ENCODE results near the gene PIK3C2G.

Gene PIK3C2G

GRCh38 chr12:18427520-18427919, 166.2 kb downstream of the PIK3C2G start:
- DNase-seq: no peak

GRCh38 chr12:18428416-18428815, 167.1 kb downstream of the PIK3C2G start:
- DNase-seq: no peak

- no peak for DNase-seq
These were observed 168.0 kb downstream of the PIK3C2G start for GRCh38 chr12:18429366-18429765.

DNA sequence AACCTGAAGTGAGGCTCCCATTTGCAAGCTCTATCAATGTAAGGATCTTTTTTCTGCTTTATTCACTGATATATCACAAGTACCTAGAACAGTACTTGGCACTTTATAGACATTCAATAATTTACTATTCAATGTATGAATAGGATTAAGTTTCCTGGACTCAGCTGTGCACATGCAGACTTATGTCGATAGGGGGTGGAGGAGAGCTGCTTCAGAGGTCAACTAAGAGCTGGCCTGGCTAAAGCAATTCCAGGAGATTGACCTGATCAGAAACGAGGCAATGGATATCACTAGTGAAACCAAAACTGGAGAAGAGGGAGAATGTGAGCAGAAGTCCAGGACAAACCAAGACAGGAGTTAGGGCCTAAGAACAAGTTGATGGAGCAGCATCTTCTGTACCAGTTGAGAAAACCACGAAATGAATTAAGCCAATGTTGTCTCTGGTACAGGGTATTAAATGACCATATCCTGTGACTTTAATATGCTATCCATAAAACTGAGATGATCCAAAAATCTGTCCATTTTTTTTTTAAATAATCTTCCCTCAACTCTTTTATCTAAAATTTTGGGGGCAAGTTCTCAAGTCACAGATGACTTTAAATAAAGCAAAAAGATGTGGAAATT, 169.2 kb downstream of the PIK3C2G start:
- DNase-seq: peak in 1 of 2 experiments; percentile 11

DNA sequence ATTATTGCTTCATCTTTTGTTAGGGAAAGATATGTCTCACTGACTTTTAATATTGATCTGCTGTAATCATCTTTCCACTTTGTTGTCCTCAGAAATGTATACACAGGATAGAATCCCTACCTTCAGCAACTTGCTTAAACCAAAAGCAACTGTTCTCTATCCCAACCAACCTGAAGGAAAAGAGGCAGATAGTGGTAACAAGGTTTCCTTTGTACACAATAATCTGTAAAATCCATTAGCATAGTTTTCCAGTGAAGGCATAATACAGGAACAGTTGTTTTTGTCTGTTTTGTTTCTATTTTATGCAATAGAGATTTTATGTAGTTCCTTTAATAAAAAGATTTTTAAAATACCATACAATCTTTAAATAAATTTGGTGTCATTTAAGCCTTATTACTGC, 170.5 kb downstream of the PIK3C2G start:
- DNase-seq: no peak

- DNase-seq: no peak
These were observed 170.9 kb downstream of the PIK3C2G start for GRCh38 chr12:18432206-18432605.

DNA sequence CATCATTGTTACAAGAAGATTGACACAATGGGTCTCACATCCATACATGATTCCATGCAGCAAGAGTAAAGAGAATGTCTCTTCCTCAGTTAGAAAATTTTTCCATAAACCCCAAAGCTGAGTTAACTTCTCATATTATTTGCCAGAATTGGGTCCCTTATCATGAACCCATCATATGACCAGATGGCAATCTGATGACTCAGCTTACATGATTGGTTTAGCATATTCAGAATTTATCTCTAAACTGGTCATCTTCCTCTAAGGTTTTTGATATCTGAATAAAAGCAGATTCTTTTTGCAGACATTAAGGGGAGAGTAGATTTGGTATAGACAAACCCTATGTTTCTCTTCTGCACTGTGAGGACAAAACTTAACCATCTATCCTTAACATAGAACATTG, 174.9 kb downstream of the PIK3C2G start:
- no peak for DNase-seq

DNA sequence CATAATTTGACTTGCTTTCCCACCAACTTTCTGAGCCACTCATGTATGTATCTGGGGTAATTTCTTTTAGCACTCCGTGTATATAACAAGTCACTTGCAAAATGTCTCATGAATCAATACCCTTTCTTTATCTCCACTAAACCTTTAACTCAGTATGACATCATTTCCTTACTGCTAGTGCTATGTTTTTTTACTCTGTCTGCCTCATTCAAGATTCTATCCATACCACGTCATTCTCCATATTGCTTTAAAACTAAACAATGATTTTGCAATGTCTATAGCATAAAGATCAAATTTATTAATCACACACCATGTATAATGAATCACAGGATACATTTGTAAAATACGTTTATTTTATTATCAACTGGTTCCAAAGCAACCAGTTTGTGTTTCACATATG, 178.2 kb downstream of the PIK3C2G start:
- DNase-seq: no peak

DNA sequence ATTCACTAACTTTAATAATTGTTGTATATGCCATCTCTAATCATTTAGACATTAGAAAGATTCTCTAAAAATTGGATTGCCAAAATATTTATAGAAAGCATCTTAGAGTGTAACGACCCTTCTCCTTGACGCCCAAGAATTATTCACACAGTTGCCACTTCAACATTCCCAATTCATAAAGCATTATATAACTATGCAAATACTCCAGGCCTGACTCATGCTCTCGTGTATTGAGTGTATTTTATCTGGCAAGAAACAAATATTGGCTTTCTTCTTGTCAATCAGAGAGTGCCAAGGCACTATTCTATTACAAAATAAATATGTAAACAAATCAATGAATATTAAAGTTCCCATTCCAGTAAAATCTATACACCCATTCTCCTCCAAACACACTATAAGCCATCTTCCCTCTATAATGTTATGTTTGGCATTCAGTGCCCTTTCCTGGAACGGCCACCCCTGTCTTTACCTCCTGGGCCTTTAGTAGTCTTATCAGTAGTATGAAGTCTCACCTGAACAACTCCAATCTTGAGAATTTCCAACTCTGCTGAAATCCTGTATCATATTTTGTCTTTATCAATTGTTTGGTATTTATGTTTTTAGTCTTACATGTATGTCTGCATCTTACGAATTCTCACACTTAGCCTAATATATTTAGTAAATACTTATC, 182.6 kb downstream of the PIK3C2G start:
- DNase-seq: peak in 1 of 2 experiments; percentile 1

- no peak for DNase-seq
These were observed 184.8 kb downstream of the PIK3C2G start for GRCh38 chr12:18446061-18446644.

DNA sequence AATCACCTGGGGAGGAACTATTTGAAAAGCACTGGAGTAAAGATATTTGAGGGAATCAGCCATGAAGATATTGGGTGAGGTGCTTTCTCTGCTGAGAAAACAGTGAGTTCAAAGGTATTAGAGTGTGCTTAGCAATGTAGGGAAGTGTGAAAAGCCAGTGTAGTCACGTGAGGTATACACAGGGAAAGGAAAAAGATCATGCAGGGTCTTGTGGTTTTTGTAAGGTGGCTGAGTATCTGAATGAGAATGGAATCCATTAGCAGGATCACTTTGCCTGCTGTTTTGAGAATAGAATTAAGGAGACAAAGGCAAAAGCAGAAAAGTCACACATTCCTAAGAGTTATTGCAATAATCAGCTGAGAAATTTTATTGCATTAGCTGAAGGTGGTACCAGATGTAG, 193.0 kb downstream of the PIK3C2G start:
- DNase-seq: no peak

GRCh38 chr12:18456344-18456743, 195.0 kb downstream of the PIK3C2G start:
- DNase-seq: no peak

GRCh38 chr12:18457362-18457761, 196.0 kb downstream of the PIK3C2G start:
- DNase-seq: no peak

DNA sequence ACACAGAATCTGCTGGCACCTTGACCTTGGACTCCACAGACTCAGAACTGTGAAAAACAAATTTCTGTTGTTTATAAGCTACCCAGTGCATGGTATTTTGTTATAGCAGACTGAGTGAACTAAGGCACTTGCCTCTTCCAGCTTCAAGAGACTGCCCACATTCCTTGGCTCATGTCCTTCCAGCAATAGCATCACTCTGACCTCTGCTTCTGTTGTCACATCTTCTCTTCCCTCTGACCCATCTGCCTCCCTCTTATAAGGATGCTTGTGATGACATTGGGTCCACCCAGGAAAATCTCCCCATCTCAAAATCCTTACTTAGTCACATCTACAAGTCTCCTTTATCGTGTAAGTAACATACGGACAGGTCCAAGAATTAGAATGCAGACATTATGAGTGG, 200.4 kb downstream of the PIK3C2G start:
- DNase-seq: no peak

DNA sequence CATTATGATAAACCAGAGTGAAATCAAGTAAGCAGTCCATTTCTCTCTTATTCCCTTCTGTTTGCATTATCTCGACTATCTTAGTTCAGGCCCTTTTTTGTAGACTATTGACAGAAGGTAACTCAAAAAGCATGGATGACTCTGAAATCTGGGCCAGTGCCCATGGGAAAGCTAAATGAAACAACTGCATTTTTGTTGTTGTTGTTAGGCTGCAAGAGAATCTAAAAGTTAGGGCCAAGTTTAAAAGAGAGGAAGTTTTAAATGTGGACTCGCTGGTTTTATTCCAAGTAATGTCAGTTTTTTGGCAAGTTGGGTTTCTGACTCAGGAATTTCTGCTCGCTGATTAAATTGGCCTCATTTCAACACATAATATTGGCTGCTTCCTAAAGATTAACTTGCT, 201.1 kb downstream of the PIK3C2G start:
- no peak for DNase-seq

DNA sequence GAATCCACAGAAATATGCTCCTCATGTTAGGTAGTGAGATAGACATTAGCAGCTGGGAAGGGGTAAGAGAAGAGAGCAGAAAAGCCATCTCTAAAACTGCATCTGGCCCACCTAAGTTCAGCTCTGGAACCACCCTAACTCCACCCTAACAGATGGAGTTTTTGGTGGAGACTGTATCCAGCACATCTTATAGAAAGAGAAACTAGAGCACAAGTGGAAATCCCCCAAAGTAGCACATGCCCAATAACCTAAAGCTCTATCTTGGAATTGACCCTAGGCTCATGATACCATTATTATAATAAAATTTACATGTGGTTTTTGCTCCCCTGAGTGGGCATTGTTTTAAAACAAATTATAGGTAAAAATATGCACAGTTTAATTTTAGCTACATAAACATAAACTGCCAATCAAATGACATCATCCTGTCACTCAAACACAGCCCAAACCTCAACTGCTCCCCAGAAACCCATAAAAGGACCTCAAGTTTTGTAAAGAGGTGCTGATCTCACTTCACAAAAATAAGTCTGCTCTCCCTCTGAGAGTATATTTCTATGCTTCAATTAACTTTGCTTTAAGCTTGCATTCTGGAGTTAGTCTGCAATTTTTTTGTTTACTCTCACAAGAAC, 206.4 kb downstream of the PIK3C2G start:
- no peak for DNase-seq

DNA sequence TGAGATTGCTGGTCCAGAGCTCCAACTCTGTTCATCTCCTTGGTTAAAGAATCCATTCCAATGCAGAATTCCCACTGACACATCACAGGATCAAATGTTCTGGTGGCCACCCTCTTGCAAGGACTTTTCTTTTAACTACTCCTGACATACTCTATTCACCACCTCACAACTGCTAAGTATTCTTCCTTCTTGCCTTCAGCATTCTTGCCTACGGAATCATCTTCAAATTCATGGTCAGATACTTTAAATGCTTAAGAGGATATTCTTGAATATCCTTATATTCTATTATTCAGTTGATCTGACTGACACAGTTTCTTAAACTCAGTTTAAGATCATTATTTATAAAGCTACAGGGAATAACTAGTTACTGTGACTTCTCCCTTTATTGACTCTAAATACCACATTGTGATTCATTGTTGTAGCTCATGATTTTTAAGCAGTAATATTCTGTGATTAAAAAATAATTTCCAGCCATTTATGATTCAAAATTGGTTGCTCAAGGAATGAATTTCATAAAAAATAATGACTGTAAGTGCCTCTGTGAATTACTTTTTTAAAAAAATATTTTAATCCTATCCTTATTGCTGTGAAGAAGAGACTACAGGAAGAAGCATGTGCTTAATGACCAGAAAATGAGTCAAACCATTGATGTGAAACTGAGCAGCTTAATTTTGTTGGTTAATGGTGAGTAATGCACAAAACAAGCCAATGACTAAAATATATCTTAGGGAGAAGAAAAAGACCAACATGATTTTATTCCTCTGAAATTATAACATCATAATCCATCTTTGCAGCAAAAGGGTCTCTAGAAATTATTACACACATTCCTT, 207.1 kb downstream of the PIK3C2G start:
- no peak for DNase-seq

DNA sequence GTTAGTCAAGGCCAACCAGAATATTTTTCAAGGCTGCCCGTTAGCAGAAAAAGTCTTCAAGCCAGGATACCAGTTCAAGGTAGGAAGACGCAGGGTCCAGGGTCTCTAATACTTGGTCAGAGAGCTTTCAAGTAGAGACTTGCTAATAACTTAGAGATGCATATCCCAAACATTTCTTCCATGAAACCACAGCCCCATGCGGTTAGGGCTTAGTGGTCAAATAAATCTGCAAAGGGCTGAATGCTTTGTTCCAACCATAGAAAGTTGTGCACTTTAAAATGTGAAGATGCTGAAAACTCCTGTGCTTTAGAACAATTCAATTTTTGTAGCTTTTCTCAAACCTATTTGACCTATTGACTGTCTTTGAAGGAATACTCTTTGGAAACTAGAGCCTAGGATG, 208.9 kb downstream of the PIK3C2G start:
- no peak for DNase-seq

DNA sequence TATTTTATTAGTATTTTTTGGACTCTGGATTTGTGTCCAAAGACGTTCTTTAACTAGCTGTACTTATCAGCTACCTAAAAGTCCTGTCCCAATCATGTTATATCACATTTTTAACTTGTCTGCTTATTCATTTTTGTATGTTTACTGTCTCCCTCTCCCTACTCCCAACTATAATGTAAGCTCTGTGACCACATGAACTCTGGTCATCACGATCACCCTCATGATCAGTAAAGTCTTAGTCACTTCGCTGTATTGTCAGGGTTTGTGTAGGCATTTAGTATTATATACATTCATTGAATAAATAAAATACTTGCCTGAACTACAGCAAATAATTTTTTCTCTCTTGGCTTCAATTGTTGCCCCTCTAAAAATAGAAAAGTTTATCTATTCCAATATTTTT, 211.0 kb downstream of the PIK3C2G start:
- no peak for DNase-seq

- no peak for DNase-seq
These were observed 211.5 kb downstream of the PIK3C2G start for GRCh38 chr12:18472806-18473205.

- no peak for DNase-seq
These were observed 215.5 kb downstream of the PIK3C2G start for GRCh38 chr12:18476861-18477260.

- no peak for DNase-seq
These were observed 217.9 kb downstream of the PIK3C2G start for GRCh38 chr12:18479256-18479655.

DNA sequence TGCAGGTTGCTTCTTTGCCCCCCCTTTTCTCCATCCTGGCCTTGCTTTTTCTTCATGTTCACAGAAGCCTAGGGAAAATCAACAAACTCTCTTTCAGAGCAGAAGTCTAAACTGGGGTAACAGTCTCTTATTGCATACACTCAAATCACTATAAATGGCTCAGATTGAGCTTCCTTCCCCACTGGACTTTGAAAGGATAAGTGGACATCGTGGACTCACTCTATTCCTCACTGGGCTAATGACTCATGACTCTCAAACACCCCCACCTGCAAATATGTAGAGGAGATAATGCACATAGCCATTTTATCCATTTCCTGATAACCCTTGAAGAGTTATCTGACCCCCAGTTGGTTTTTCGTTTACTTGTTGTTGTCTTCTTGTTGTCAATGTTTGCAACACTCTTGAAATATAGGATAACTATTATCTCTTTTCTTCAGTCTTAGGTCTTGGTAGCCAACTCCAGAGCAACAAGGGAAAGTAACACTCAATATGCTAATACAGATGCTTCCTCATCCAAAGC, 221.3 kb downstream of the PIK3C2G start:
- no peak for DNase-seq
